SU-DHL-6 (cell line): ENCODE results near the gene MEFV.

Experiments used
- EZH2phosphoT487 ChIP-seq: fragments of 200-600 bp; sonication (generic), shearing (Covaris generic); conservative IDR thresholded peaks from 2 replicates; pipeline ENCODE4 v1.6.1; 2018; ENCODE audit warnings: mild to moderate bottlenecking, antibody characterized with exemption, low read length, moderate library complexity, mixed read lengths
- TF ChIP-seq, protein P1 (sequence below): fragments of 200-600 bp; sonication (generic); IDR thresholded peaks from one replicate; pipeline ENCODE4 v1.5.1; 2017; ENCODE audit warnings: antibody characterized with exemption, mild to moderate bottlenecking, low read length, moderate library complexity; ENCODE audit not compliant: insufficient read depth, poor library complexity, severe bottlenecking

DNA sequence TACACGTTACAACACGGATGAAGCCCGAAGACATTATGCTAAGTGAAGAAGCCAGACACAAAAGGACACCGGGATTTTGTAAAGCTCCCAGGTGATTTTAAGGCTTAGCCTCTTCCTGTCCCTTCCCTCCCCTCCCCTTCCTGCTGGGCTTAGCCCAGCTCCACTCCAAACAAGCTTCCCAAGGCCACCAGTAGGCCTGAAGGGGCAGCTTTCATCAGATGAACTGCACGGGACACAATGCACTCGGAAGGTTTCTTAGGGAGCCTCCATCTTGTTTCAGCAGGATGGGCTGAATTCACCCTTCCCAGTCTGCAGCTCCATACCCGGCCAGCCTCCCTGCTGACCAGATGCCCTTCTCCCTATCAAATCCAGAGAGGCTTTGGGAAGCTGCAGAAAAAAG is 10.4 kb downstream of the MEFV start:
- TF ChIP-seq, protein P1, sequence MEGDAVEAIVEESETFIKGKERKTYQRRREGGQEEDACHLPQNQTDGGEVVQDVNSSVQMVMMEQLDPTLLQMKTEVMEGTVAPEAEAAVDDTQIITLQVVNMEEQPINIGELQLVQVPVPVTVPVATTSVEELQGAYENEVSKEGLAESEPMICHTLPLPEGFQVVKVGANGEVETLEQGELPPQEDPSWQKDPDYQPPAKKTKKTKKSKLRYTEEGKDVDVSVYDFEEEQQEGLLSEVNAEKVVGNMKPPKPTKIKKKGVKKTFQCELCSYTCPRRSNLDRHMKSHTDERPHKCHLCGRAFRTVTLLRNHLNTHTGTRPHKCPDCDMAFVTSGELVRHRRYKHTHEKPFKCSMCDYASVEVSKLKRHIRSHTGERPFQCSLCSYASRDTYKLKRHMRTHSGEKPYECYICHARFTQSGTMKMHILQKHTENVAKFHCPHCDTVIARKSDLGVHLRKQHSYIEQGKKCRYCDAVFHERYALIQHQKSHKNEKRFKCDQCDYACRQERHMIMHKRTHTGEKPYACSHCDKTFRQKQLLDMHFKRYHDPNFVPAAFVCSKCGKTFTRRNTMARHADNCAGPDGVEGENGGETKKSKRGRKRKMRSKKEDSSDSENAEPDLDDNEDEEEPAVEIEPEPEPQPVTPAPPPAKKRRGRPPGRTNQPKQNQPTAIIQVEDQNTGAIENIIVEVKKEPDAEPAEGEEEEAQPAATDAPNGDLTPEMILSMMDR = no peak
- TF ChIP-seq EZH2phosphoT487 = no peak
